H1 (cell line): Measurements from ENCODE around the gene WDR33. TPM values are rescaled to one million over a fixed set of nuclear protein-coding genes. Genes with fewer than 3 reads are reported as not detected.

Experiments
- CTBP2 ChIP-seq: IDR thresholded peaks from 2 replicates; pipeline ENCODE4 v1.7.0; 2011; ENCODE audit warnings: borderline replicate concordance, mild to moderate bottlenecking, moderate library complexity, mixed read lengths, low read length; ENCODE audit not compliant: insufficient read depth, insufficient read length
- GTF2F1 ChIP-seq: IDR thresholded peaks from 2 replicates; pipeline ENCODE4 v1.6.1; 2012; ENCODE audit warnings: low read depth, low read length, improper control_type of control experiment, borderline replicate concordance
- KDM4A ChIP-seq: IDR thresholded peaks from one replicate; pipeline ENCODE4 v1.7.1; 2012; ENCODE audit warnings: low read depth, mild to moderate bottlenecking, moderate library complexity, low read length, inconsistent platforms; ENCODE audit not compliant: severe bottlenecking
- polyA plus RNA-seq, 7 experiments: library from polyadenylated mRNA; depleted of rRNA in 3 of 7; stranded (reverse) in 5 of 7; unstranded in 2 of 7; fragments of >200 nt in 5 of 7; fragments of 200-250 nt in 2 of 7; gene quantifications; 1 replicate in 5 of 7; 2 replicates in 1 of 7; 4 replicates in 1 of 7; pipeline versions ENCODE4 v1.2.1 to v1.2.3, GENCODE V29; 2011 to 2013; ENCODE audit warnings: missing spikeins in 2 of 7, mixed read lengths in 2 of 7
- total RNA-seq: library from RNA; stranded (reverse); fragmentation: NEBNext Ultra II Directional; extraction: Animal tissue kit (Norgen Biotek cat#: 25700); gene quantifications from 2 replicates; pipeline ENCODE4 v1.2.1, GENCODE V29; 2021
- TF ChIP-seq, protein P1 (sequence below): IDR thresholded peaks from 2 replicates; pipeline ENCODE4 v1.6.1; 2011; ENCODE audit warnings: low read length, improper control_type of control experiment

Gene WDR33
- total and polyA plus RNA-seq, 2 of the 8 experiments (the other 6 are each of a cell fraction or from before 2014, with no cell fraction given) = 18.1 to 82.7 TPM

DNA sequence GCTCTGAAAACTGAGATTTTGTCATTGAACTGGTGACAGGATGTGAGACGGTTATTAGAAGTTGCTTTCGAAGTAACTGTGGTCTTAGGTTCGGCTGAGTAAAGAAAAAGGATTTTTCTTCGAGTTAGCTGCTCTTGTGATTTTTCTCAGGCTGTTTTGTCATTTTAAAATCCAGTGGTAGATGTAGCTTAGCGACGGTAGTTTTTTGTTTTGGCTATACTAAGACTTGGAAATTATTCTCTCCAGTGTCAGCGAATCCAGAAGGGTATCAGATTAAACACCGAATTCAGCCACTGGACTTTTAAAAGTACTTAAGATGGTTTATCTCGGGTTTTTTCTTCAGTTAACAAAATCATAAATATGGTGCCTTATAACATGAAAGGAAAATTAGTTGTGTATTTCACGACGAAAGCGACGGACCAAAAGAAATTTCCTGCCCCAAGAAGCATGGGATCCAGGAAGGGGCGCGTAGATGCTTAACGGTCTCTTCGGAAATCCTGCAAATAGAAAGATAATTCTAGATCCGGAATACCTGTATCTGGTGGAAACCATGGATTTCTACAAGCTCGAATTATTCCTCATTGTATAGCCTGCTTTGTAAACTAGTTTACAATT is 108.5 kb downstream of the WDR33 start (continued):
- TF ChIP-seq CTBP2 (no peak), KDM4A (no peak), GTF2F1 (no peak)
- TF ChIP-seq, protein P1, sequence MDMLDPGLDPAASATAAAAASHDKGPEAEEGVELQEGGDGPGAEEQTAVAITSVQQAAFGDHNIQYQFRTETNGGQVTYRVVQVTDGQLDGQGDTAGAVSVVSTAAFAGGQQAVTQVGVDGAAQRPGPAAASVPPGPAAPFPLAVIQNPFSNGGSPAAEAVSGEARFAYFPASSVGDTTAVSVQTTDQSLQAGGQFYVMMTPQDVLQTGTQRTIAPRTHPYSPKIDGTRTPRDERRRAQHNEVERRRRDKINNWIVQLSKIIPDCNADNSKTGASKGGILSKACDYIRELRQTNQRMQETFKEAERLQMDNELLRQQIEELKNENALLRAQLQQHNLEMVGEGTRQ = no peak
